Activated CD4-positive, alpha-beta T cell treated with anti-CD3 and anti-CD28 coated beads for 48 hours (primary cell): ENCODE results near the gene KRT78.
"Not testable (repeated sequence)": the region's sequence is repeated elsewhere in the genome, so short reads cannot be mapped to it uniquely, and the experiment has no call there.

Experiments
- DNase-seq: peaks from one replicate; pipeline ENCODE4 v3.0.0-alpha.2; 2020

KRT78 gene

GRCh38 chr12:52871291-52872039 is 22.7 kb upstream of the KRT78 start:
- no peak for DNase-seq

GRCh38 chr12:52870361-52871290 is 21.8 kb upstream of the KRT78 start:
- peak; percentile 87 for DNase-seq

GRCh38 chr12:52867642-52868041 is 18.8 kb upstream of the KRT78 start:
- peak; percentile 32 for DNase-seq

DNA sequence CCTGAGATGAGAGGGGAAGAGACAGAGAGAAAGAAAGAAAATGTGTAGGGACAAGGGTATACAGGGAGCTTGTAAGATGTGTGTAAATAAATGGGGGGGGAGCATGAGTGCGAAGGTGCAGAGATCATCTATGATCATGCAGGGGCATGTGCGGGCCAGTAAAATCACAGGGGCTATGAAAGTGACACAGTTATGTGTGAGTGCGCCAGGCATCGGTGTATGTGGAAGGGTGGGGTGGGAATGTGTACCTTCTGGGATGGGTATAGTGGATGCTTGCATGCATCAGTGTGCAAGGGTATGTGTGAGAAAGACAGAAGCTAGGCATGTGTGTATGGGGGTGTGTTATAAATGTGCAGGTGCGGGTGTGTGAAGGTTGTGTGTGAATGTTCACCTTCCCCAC is 18.4 kb upstream of the KRT78 start:
- no peak for DNase-seq

DNA sequence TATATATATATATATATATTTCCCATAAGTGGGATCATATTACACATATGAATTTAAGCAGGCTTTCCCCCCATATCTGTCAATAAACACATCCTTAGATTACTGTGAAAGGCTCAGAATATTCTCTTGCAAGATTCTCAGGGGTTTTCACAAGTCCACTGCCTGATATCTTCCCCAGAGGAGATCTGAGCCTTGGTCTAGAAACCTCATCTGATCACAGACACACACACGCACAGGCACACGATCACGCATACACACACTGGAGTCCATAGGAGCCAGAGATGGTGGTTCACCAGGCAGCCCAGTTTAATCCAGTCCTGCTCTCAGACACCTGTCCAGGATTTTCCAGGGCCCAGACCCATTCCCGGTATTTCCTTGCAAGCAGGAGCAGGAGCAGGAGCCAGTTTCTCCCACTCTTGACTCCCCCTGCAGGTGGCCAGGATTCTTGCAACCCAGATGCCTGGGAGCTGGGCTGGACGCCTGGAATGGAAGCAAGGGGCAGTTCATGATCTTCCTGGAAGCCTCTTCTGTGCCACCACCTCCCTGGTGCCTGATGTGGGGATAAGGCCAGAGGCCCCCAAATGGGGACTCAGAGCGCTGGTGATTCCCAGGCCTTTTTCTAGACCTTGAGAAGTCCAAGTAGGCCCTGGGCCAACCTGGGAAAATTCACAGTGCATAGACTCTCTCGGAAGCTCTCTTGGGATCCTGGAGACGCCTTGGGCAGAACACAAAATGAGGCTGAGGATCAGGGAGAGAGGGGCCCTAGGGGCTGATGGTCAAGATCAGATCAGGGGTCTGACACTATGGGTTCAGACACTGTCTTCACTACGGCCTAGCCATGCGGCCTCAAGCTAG is 16.5 kb upstream of the KRT78 start:
- peak; percentile 38 for DNase-seq

GRCh38 chr12:52862023-52862422 is 13.2 kb upstream of the KRT78 start:
- no peak for DNase-seq

- DNase-seq: no peak
Measured at GRCh38 chr12:52861511-52861910, 12.7 kb upstream of the KRT78 start.

- DNase-seq: no peak
Measured at GRCh38 chr12:52860102-52860823, 11.5 kb upstream of the KRT78 start.

DNA sequence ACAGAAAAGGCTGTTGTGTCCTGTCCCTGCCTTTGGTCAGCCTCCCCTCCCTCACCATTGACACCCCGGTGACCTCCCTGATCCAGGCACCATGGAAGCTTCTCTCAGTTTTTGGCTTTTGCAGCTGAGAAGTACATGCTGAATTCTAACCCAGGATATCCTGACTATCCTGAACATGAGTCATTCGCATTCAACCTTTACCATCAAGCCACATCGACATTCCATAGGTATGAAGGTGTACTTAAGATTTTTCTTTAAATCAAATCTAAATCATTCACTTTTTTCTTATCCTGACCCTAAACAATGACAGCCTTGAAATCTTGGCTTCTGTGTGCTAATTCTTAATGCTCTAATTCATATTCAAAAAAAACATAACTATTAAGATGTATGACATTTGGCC is 8.7 kb upstream of the KRT78 start:
- DNase-seq: no peak

DNA sequence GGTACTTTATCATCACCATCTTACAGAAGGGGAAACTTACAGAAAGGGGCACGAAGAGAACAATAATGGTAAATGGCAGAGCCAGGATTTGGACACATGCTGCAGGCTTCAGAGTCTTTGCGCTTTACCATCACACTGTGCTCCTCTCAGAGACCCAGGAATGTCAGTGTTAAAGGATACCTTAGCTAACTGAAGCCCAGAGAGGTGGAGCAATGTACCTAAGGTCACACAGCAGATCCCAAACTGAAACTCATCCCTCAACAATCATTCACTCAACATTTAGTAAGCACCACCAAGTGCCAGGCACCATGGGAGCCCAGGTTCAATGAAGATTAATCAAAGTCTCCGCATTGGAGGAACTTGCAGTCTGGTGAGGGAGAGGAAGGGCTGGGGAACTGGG is 8.0 kb upstream of the KRT78 start:
- no peak for DNase-seq

- DNase-seq: not testable (repeated sequence)
Measured at GRCh38 chr12:52856077-52856476, 7.3 kb upstream of the KRT78 start.

GRCh38 chr12:52851787-52852186 is 3.0 kb upstream of the KRT78 start:
- no peak for DNase-seq

- DNase-seq: no peak
Measured at GRCh38 chr12:52850681-52851080, 1.9 kb upstream of the KRT78 start.

DNA sequence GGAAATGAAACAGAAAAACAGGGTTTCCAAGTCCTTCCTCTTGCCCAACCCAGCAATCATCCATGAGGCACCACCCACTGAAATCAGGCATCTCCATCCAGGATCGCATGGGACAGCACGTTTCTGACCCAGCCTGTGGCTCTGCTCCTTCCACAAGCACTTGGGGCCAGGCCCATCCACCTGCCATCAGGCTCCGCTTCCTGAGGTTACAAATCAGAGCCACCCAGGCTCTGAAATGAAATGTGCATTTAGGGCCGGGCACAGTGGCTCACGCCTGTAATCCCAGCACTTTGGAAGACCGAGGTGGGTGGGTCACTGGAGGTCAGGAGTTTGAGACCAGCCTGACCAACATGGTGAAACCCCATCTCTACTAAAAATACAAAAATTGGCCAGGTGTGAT is 717 bp upstream of the KRT78 start:
- DNase-seq: no peak

- peak; percentile 27 for DNase-seq
Measured at GRCh38 chr12:52847335-52848102, 1.3 kb downstream of the KRT78 start.

GRCh38 chr12:52846356-52846970 is 2.3 kb downstream of the KRT78 start:
- DNase-seq: no peak

GRCh38 chr12:52845946-52846345 is 2.8 kb downstream of the KRT78 start:
- no peak for DNase-seq

DNA sequence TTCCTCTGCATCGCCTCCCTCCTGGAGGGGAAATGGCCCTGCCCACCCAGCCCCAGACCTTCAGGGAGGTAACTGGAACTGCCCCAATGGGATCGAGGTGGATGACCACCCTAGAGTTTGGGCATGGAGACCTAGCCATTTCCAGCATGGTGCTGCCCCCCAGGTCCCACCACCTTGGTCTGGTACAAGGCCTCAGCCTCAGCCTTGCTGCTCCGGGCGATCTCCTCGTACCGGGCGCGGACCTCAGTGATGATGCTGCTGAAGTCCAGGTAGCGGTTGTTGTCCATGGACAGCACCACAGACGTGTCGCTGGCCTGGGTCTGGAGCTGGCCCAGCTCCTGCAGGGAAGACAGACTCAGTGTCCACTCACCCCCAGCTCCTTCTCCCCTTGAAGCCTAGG is 4.4 kb downstream of the KRT78 start:
- no peak for DNase-seq

DNA sequence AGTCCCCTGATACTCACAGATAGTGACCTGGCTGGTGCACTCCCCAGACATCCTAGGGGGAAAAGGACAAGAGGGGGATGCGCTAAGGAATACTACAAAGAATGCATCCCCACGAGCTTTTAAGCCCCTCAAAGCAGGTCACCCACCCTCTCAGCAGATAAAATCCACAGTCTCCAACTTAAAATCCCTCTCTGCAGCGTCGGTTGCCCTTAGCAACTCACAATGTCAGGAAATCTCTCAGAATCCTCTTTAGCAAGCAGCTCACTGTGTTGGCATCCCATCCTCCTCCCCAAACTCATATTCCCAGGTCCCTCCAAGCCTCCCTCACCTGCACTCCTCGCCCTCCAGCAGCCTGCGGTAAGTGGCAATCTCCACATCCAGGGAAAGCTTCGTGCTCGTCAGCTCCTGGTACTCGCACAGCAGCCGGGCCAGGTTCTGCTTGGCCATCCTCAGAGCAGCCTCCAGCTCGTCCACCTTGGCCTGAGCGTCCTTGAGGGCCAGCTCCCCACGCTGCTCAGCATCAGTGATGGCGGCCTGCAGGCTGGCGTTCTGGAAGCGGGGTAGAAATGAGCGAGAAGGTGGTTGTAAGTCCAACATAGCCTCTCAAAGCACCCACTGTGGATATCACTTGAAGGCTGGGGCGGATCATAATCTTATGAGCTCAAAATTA is 9.2 kb downstream of the KRT78 start:
- DNase-seq: no peak

- no peak for DNase-seq
Measured at GRCh38 chr12:52838609-52839435, 10.0 kb downstream of the KRT78 start.
